Left renal pelvis (tissue), 4 donors: ENCODE data around the gene GLDC. TPM values are rescaled to one million over a fixed set of nuclear protein-coding genes. Genes with fewer than 3 reads are reported as not detected.
"Not testable (repeated sequence)": the region's sequence is repeated elsewhere in the genome, so short reads cannot be mapped to it uniquely, and the experiment has no call there.

Experiments
- DNase-seq, 4 donors: peaks; one replicate each; pipeline ENCODE4 v3.0.0-alpha.2; 2013; ENCODE audit warnings: low read depth in 4 of 4, low spot score in 3 of 4
- polyA plus RNA-seq, 4 donors: library from polyadenylated mRNA; unstranded; fragments of 120-200 nt; gene quantifications; one replicate each; pipeline ENCODE4 v1.2.1, GENCODE V29; 2013; ENCODE audit not compliant: insufficient read length in 4 of 4

The GLDC gene
- polyA plus RNA-seq, 4 donors: 1.5 to 23.6 (median 19.8) TPM

DNA sequence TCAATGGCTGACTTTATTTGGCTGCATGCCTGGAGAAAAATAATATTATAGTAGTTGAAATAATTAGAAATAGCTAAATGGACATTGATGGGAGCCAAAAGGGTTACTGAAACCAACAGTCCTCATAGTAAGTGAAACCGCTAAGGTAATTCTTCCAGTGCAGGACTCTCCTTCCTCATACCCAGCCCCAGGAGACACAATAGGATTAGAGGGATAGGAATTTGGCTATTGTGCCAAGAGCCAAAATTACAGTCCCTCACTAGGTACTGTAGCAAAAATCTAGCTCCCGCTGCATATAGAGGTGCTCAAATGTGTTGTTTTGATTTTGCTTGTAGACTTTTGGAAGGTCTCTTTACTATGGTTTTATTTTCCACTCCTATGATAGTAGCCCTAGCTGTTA is 20.2 kb downstream of the GLDC start:
- no peak for DNase-seq

DNA sequence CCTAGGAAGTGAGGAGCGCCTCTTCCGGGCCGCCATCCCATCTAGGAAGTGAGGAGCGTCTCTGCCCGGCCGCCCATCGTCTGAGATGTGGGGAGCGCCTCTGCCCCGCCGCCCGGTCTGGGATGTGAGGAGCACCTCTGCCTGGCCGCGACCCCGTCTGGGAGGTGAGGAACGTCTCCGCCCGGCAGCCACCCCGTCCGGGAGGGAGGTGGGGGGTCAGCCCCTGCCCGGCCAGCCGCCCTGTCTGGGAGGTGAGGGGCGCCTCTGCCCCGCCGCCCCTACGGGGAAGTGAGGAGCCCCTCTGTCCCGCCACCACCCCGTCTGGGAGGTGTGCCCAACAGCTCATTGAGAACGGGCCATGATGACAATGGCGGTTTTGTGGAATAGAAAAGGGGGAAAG is 22.7 kb downstream of the GLDC start:
- DNase-seq: not testable (repeated sequence)

- no peak for DNase-seq
Measured at GRCh38 chr9:6620796-6621195, 24.7 kb downstream of the GLDC start.

DNA sequence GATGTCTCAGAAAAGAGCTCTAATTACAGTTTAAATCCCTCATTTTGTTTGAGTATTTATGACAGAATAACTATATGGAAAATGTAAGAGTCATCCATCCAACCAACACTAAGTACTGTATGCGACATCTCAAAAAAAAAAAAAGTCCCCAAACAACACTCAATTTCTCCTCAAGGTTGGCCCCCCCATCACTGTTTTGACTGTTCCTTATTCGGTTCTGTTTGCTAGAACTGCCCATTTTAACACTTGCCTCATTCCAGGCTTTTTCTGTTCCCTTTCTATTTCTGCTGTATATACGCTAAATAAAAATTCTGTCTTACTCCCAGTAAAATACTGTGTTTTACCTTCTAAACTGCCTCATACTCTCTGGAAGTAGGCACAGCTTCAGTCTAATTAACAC is 25.2 kb downstream of the GLDC start:
- no peak for DNase-seq

DNA sequence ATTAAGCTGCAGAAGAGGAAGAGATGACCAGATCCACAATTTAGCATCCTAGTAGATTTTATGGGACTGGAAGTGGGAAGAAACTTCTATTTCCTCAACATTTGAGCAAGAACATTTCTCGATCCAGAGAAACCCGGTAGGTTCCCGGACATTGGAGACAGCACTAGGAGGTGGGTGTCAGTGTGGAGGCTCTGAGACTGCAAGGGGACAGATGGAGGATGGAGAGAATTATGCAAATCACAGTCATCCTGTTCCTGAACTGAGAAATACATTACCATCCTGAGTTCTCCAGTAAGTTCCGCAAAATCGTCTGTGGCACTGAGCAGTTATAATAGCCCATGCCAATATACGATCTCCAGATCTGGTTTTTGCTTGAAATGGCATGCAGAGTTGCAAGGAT is 25.6 kb downstream of the GLDC start:
- DNase-seq: no peak

DNA sequence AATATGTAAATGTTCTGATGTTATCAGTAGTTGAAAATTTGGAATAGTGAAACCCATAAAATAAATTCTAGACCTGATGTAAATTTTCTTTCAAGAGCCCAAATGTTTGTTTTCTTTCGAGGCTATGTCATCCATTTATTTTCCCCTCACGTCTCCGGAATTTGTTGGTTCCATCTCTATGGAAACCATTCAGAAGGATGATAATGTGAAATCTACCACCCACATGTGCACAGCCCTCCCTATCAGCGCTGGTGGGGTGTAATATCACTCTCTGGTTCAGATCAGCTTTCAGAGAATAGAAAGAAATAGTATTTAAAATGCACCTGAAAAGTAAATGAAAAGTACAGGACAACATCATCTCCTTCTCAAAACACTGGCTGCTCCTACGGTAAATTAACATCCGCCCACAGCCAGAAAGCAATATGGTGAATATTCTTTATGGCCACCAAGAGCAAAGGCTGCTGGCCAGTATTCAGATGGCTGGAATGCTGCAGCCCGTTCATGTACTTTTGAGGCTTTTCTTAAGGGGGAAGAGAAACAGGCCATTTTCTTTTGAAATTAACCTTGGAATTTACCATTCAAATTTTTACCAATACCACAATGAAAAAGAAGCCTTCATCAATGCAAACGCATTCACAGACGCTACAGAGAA is 28.5 kb downstream of the GLDC start:
- DNase-seq: no peak

DNA sequence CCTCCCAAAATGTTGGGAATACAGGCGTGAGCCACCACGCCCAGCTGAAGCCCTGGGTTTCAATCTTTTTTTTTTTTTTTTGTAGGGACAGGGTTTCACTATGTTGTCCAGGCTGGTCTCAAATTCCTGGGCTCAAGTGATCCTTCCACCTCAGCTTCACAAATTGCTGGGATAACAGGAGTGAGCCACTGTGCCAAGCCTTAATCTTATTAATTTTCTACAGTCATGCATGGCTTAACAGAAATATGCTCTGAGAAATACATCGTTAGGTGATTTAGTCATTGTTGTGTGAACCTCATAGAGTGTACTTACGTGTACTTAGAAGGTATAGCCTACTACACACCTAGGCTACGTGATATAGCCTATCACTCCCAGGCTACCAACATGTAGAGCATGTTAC is 31.0 kb downstream of the GLDC start:
- no peak for DNase-seq

DNA sequence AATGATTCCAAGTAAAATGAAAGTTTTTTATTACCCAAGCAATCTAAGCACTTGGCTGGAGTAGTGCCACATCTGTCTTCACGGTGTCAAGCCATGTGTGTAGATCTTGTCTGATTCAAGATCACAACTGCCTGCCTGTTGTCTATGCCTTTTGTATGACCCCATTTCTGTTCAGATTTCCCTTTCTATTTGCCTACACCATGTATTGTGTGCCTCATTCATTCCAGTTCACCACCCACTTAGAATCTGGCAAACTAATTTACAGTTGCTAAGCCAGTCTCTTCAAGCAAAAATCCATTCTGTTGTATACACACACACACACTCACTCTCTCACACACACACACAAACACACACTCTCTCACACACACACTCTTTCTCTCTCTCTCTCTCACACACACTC is 33.7 kb downstream of the GLDC start:
- no peak for DNase-seq

DNA sequence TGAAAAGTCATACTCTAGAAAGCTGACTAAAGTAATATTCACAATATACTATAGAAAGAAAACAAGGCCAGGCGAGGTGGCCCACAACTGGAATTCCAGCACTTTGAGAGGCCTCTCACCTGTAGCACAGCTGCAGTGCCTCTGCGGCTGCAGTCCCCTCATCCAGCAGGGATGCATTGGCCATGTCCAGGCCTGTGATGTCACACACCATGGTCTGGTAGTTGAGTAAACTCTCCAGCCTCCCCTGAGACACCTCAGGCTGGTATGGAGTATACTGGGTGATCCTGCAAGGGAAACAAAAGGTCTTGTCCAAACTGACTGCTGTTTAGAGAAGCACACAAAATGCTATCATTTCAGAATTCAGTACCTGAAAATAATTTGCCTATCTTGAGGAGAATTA is 35.5 kb downstream of the GLDC start:
- no peak for DNase-seq

GRCh38 chr9:6609497-6610016 is 36.0 kb downstream of the GLDC start:
- DNase-seq: no peak

GRCh38 chr9:6605202-6605601 is 40.3 kb downstream of the GLDC start:
- DNase-seq: no peak

DNA sequence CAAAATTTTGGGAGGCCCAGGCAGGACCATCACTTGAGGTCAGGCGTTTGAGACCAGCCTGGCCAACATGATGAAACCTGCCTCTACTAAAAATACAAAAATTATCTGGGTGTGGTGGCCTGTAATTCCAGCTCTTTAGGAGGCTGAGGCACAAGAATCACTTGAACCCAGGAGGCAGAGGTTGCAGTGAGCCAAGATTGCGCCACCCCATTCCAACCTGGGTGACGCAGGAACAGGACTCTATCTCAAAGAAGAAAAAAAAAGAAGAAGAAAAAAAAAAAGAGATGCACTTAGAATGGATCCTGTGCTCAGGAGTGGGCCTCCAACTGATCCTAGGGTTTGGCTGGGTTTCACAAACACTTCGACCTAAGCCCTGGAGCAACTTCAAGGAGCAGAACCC is 45.1 kb downstream of the GLDC start:
- DNase-seq: no peak

GRCh38 chr9:6600006-6600405 is 45.5 kb downstream of the GLDC start:
- DNase-seq: no peak

DNA sequence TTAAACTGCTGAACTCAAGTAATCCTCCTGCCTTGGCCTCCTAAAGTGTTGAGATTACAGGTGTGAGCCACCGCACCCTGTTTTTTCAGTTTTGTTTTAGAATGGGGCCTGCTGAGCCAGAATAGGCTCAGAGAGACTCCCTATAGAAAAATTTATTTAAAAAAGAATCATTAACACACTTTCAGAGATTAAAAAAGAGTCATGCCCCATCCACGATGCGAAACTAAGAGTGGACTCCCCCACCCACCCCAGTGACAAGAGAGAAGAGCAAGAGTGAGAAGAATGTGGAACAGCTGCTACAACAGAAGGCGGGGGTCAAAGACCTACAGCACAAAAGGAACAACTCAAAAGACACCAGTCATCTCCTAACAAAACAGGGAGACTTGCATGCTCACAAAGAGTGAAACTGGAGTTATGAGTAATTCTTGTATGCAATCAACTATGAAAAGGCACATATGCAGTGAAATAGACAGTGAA is 47.2 kb downstream of the GLDC start:
- DNase-seq: no peak

GRCh38 chr9:6592791-6593190 is 52.7 kb downstream of the GLDC start:
- DNase-seq: no peak

DNA sequence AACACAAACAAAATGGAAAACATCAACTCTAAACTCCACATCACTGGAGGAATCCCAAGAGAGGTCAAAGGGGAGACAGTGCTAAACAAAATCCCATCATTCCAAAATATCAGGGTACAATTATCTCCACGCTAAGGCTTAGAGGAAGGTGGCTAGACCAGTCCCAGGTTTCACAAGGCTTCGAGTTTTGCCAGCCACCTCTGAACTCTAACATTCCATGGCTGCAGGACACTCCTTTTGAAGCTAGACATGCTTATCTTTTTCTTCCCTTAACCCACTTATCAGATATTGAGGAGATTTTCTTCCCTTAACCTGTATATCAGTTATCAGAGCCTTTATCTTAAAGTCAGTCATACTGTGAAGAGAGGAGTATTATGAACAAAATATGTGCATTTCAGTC is 53.3 kb downstream of the GLDC start:
- no peak for DNase-seq

- no peak for DNase-seq
Measured at GRCh38 chr9:6590772-6591384, 54.7 kb downstream of the GLDC start.

- DNase-seq: no peak
Measured at GRCh38 chr9:6590334-6590733, 55.2 kb downstream of the GLDC start.

DNA sequence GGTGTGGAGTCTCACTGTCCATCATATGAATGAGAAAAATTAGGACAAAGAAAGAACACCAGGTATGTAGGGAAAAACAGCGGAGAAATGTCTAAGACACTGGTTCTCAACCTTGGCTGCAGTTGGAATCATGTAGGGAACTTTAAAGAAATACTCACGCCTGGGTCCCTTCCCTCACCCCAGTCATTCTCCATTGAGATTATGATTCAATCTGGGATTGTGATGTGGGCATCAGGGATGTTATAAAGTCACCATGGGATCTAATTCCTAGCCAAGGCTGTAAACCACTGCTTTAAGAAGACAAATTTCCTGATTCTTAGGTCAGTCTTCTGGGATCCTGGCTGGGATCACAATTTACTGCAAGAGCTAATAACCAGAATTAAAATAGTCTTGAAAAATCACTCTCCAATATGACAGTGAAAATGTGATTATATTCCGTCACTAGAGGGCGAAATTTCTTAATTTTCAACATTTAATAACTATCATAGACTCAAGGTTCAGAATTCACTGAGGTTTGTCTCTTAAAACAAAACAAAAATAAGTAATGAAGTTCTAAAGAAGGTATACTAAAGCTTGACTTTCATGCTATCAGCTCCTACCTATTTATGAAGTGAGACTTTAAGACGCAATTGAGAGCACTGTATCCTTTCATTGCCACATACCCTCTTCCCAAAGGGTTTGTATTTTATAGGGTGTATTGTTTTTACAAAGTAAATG is 60.5 kb downstream of the GLDC start:
- DNase-seq: no peak

- DNase-seq: no peak
Measured at GRCh38 chr9:6581253-6581652, 64.3 kb downstream of the GLDC start.

GRCh38 chr9:6579613-6580012 is 65.9 kb downstream of the GLDC start:
- DNase-seq: no peak

GRCh38 chr9:6576987-6577386 is 68.5 kb downstream of the GLDC start:
- DNase-seq: no peak
